Eye (tissue), 1 donor: Measurements from ENCODE around the gene RNF167.

ENCODE experiments used
- DNase-seq: peaks from one replicate; pipeline ENCODE4 v3.0.0-alpha.2; 2015

RNF167 gene

DNA sequence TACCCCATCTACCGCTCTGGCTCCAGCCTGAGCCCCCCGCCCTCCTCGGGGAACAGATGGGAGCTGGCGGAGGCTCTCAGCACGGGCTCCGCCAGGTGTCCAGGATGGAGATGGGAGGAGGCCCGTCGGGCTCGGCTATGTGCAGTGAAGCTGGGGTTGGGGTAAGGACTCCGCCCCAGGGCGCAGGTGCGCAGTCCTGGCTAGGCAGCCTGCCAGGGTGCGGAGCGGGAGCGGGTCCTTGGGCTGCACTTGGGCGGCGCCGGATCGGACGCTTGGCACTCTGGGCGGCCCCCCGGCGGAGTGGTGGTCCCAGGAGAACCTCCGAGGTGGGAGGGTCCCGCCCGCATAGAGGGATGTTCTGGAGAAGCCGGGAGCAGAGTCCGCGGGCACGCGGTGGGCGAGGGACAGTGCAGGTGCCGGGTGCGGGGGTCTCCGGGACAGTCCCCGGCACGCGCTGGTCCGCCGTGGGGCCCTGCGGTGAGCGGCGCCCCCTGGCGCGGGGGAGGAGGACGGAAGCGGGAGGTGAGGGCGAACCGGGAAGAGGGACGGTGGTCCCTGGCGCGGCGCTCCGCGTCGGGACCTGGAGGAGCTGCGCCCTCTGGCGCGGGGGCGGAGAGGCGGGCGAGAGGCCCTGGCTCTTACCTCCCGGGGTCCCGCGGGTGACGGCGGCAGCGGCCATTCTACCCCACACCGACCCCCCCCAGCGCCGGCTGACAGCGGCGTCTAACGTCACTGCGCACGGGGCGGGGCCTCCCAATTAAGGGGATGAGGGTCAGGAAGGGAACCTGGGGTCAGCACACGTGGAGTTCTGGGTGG, 47.1 kb downstream of the RNF167 start, which contains the start of gene CAMTA2:
Gene CAMTA2 (minus strand): TSS at position 725 of the 816 bp plus-strand sequence. CDS start 1,453 bp downstream, outside the sequence.
- DNase-seq, result peak; percentile 92

DNA sequence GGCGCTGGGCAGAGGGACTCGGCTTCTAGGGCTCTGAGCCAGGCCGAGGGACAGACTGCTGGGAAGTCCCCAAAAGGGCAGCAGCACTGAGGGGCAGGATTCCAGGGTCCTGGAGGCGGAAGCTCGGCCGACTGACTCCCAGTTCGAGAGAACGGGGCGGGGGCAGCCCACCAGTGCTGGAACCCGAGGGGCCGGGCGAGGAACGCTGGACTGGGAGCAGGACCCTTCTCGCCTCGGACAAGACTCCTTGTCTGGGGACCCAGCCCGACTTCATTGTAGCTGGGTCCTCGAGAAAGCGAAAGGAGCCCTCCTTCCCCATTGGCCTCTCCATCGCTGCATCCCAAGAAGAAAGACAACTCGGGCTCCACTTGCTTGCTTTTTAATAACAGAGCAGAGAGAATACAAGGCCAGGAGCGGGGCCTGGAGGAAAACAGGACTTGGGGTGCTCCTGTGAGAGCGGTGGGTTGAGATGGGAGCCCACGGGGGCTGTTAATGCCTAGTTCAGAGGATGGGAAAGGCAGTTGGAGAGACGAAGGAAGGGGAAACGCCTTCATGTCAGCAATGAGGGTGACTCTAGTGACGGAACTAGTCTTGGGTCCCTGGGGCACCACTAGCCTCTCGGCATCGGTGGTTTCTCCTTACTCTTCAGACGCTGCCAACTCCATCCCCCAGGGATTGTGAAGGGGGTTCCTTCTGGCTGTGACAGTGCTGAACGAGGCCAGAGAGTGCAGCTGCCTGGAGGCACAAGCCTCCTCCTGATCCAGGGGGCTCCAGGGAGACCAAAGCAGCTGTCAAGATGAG, 47.9 kb downstream of the RNF167 start:
- no peak for DNase-seq

GRCh38 chr17:4994081-4994595, 54.1 kb downstream of the RNF167 start:
- DNase-seq, result no peak
